Stomach (tissue), 4 donors: Measurements from ENCODE around the gene TTC32.
"Not testable (repeated sequence)": the region's sequence is repeated elsewhere in the genome, so short reads cannot be mapped to it uniquely, and the experiment has no call there.

Experiments used
- POLR2A ChIP-seq, 4 donors: fragments of 450-650 bp; IDR thresholded peaks; one replicate each; pipeline ENCODE4 v1.6.1; 2016; ENCODE audit warnings: antibody characterized with exemption in 4 of 4, control low read depth in 2 of 4, mild to moderate bottlenecking in 1 of 4, moderate library complexity in 1 of 4
- POLR2AphosphoS5 ChIP-seq, 3 donors: sonication (generic); formaldehyde crosslinking; IDR thresholded peaks; one replicate each; pipeline ENCODE4 v1.6.1; 2016; ENCODE audit warnings: antibody characterized with exemption in 3 of 3
- TF ChIP-seq, protein P1 (sequence below), 7 experiments: fragments of 450-650 bp in 4 of 7; fragments of 200-600 bp in 3 of 7; sonication (generic) in 3 of 7; IDR thresholded peaks; one replicate each; pipeline ENCODE4 v1.5.1; 2016 to 2019; ENCODE audit warnings: antibody characterized with exemption in 7 of 7, control low read depth in 2 of 7, mild to moderate bottlenecking in 1 of 7

- not testable (repeated sequence) for TF ChIP-seq POLR2A, POLR2AphosphoS5 (IDR thresholded peaks at IDR 0.05)
- TF ChIP-seq, protein P1, sequence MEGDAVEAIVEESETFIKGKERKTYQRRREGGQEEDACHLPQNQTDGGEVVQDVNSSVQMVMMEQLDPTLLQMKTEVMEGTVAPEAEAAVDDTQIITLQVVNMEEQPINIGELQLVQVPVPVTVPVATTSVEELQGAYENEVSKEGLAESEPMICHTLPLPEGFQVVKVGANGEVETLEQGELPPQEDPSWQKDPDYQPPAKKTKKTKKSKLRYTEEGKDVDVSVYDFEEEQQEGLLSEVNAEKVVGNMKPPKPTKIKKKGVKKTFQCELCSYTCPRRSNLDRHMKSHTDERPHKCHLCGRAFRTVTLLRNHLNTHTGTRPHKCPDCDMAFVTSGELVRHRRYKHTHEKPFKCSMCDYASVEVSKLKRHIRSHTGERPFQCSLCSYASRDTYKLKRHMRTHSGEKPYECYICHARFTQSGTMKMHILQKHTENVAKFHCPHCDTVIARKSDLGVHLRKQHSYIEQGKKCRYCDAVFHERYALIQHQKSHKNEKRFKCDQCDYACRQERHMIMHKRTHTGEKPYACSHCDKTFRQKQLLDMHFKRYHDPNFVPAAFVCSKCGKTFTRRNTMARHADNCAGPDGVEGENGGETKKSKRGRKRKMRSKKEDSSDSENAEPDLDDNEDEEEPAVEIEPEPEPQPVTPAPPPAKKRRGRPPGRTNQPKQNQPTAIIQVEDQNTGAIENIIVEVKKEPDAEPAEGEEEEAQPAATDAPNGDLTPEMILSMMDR (IDR thresholded peaks at IDR 0.05), result not testable (repeated sequence)
Measured at GRCh38 chr2:19924526-19924925, 22.7 kb upstream of the TTC32 start.
